Mesendoderm (in vitro differentiated cells): Measurements from ENCODE around the gene PTER.

ENCODE experiments used
- DNase-seq: peaks from one replicate; pipeline ENCODE4 v3.0.0; 2013
- H2AK5ac ChIP-seq: 2 replicates; pipeline ENCODE4 v1.6.1; 2013; ENCODE audit warnings: low read length, inconsistent platforms
- H2BK120ac ChIP-seq: 2 replicates; pipeline ENCODE4 v1.6.1; 2013; ENCODE audit warnings: low read depth, mild to moderate bottlenecking, low read length, moderate library complexity, mixed read lengths
- H2BK15ac ChIP-seq: replicated peaks from 2 replicates; pipeline ENCODE4 v1.6.1; 2013; ENCODE audit warnings: low read depth, mild to moderate bottlenecking, moderate library complexity
- H2BK5ac ChIP-seq: 2 replicates; pipeline ENCODE4 v1.6.1; 2013; ENCODE audit warnings: low read length, inconsistent platforms
- H3K18ac ChIP-seq: 2 replicates; pipeline ENCODE4 v1.6.1; 2013; ENCODE audit warnings: mild to moderate bottlenecking, low read length, mixed read lengths
- H3K23ac ChIP-seq: one replicate; pipeline ENCODE4 v1.6.1; 2013; ENCODE audit warnings: low read length
- H3K27ac ChIP-seq: 2 replicates; pipeline ENCODE4 v1.5.1; 2013; ENCODE audit warnings: low read depth, mild to moderate bottlenecking, inconsistent platforms, low read length, moderate library complexity
- H3K27me3 ChIP-seq: 2 replicates; pipeline ENCODE4 v1.6.1; 2013; ENCODE audit warnings: low read length, control low read depth, mild to moderate bottlenecking, inconsistent platforms; ENCODE audit not compliant: insufficient read depth, poor library complexity
- H3K36me3 ChIP-seq: 2 replicates; pipeline ENCODE4 v1.6.1; 2013; ENCODE audit warnings: low read length, inconsistent platforms; ENCODE audit not compliant: control insufficient read depth, insufficient read depth
- H3K4ac ChIP-seq: one replicate; pipeline ENCODE4 v1.6.1; 2013; ENCODE audit warnings: low read depth, mild to moderate bottlenecking, low read length, moderate library complexity
- H3K4me1 ChIP-seq: 2 replicates; pipeline ENCODE4 v1.6.1; 2013; ENCODE audit warnings: low read depth, low read length, inconsistent platforms; ENCODE audit not compliant: control insufficient read depth
- H3K4me2 ChIP-seq: 2 replicates; pipeline ENCODE4 v1.6.1; 2013; ENCODE audit warnings: low read length
- H3K4me3 ChIP-seq: 2 replicates; pipeline ENCODE4 v1.5.1; 2013; ENCODE audit warnings: mild to moderate bottlenecking, low read length
- H3K56ac ChIP-seq: one replicate; pipeline ENCODE4 v1.6.1; 2013; ENCODE audit warnings: low read length
- H3K79me1 ChIP-seq: 2 replicates; pipeline ENCODE4 v1.6.1; 2013; ENCODE audit warnings: low read length, inconsistent platforms
- H3K79me2 ChIP-seq: 2 replicates; pipeline ENCODE4 v1.6.1; 2013; ENCODE audit warnings: mild to moderate bottlenecking, low read length; ENCODE audit not compliant: control insufficient read depth, insufficient read depth
- H3K9ac ChIP-seq: 2 replicates; pipeline ENCODE4 v1.6.1; 2013; ENCODE audit warnings: low read length, inconsistent platforms
- H4K5ac ChIP-seq: one replicate; pipeline ENCODE4 v1.6.1; 2013; ENCODE audit warnings: low read length
- H4K8ac ChIP-seq: one replicate; pipeline ENCODE4 v1.6.1; 2013; ENCODE audit warnings: low read depth, mild to moderate bottlenecking, control low read depth, low read length, moderate library complexity
- WGBS: extraction: QIAGEN DNeasy Blood & Tissue Kit; methylation state at CpG from one replicate; pipeline ENCODE4 v1.1.7; 2013; ENCODE audit warnings: low lambda C conversion rate, missing lambda C conversion rate; ENCODE audit not compliant: insufficient coverage; ENCODE audit errors: extremely low coverage; 5-methylcytosine and 5-hydroxymethylcytosine counted together

PTER gene

DNA sequence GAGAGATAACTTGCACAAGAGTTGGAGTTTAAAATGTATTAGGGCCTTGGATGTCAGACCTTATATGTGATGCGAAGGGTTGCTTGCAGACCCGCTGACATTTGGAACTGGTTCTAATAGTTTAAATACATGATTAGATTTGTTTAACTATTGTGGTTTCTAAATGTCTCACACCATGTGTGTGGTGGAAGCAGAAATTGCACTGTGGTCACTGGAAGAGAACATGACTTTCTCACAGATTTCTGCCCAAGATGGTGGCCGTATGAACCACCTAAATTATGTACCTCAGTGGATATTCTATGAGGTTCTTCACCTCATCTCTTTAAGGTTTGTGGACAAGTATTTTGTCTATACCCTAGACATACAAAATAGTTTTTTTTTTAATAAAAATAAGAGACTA is 93.0 kb downstream of the PTER start:
- H3K27me3 ChIP-seq, result no peaks in the 10 kb centered on the region
- no peak overlapping the region for H3K4me2 ChIP-seq

DNA sequence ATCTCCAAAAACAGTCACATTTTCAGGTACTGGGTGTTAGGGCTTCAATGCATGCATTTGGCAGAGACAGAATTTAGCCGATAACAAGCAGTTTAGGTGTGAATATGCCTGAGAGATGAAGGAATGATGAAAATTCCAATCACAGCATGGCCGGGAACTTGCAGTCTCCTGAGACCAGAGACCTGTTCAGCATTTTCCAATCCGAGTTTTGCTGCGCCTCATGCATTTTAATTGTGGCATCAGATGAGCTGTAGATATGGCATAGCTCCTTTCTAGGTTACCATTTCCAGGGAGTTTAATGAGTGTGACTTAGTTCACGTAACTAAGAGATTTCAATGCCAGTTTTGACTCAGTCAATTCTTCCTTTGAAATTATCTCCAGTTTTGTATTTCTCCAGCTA is 99.3 kb downstream of the PTER start:
- Histone ChIP-seq H3K23ac (no peak overlapping the region), H4K5ac (no peak overlapping the region), H3K4me1 (no peaks in the 10 kb centered on the region), H3K4me2 (no peak overlapping the region), H3K27ac (no peak overlapping the region), H3K9ac (no peak overlapping the region), H2AK5ac (no peak overlapping the region), H3K18ac (no peak overlapping the region), H2BK5ac (no peak overlapping the region), H3K4me3 (no peak overlapping the region), H2BK120ac (no peak overlapping the region), H3K4ac (no peak overlapping the region), H3K36me3 (no peaks in the 10 kb centered on the region), H3K79me2 (no peaks in the 10 kb centered on the region), H2BK15ac (no peak overlapping the region), H3K79me1 (no peaks in the 10 kb centered on the region), H3K27me3 (no peaks in the 10 kb centered on the region), H3K56ac (no peak overlapping the region), H4K8ac (no peak overlapping the region)
- DNase-seq, result no peak
- WGBS, result no CpG with 5 or more reads among the region's 5 CpGs

More for the DNA sequence above, 93.0 kb downstream of the PTER start:
- Histone ChIP-seq H2BK5ac (no peak overlapping the region), H3K79me2 (no peaks in the 10 kb centered on the region), H3K18ac (no peak overlapping the region), H2AK5ac (no peak overlapping the region), H3K4me3 (no peak overlapping the region), H3K9ac (no peak overlapping the region), H3K56ac (no peak overlapping the region), H3K36me3 (no peaks in the 10 kb centered on the region), H2BK15ac (no peak overlapping the region), H4K5ac (no peak overlapping the region), H3K4ac (no peak overlapping the region), H3K23ac (no peak overlapping the region), H3K27ac (no peak overlapping the region), H3K79me1 (no peaks in the 10 kb centered on the region), H4K8ac (no peak overlapping the region), H3K4me1 (no peaks in the 10 kb centered on the region), H2BK120ac (no peak overlapping the region)
- no peak for DNase-seq
- WGBS, result no CpG with 5 or more reads among the region's 3 CpGs

DNA sequence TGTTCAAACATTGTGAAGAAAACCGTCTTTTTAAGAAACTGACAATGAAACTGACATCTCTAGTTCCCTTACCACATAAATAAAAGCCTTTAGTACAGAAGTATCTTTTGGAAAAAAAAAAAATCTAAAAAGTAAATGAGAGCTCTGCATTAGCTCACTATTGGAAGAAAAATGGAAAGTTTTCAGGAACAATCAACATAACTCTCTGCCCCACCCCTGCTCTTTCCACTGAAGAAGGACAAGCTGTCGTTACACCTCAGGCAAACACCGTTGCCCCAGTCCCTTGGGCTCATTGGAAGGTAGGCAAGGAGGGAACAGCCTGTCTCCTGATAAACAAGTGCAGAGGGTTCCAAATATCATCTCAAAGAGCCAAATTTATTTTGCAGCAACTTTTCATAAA is 107.3 kb downstream of the PTER start:
- Histone ChIP-seq H3K4ac (no peak overlapping the region), H4K8ac (no peak overlapping the region), H3K79me2 (no peaks in the 10 kb centered on the region), H4K5ac (no peak overlapping the region), H2BK15ac (no peak overlapping the region), H2AK5ac (no peak overlapping the region), H3K18ac (no peak overlapping the region), H3K27ac (no peak overlapping the region), H3K79me1 (no peaks in the 10 kb centered on the region), H3K23ac (no peak overlapping the region), H3K9ac (no peak overlapping the region), H2BK120ac (no peak overlapping the region), H2BK5ac (no peak overlapping the region), H3K56ac (no peak overlapping the region), H3K4me3 (no peak overlapping the region), H3K4me1 (no peaks in the 10 kb centered on the region), H3K27me3 (no peaks in the 10 kb centered on the region), H3K4me2 (no peak overlapping the region), H3K36me3 (no peaks in the 10 kb centered on the region)
- no peak for DNase-seq
- no CpG with 5 or more reads among the region's 3 CpGs for WGBS

DNA sequence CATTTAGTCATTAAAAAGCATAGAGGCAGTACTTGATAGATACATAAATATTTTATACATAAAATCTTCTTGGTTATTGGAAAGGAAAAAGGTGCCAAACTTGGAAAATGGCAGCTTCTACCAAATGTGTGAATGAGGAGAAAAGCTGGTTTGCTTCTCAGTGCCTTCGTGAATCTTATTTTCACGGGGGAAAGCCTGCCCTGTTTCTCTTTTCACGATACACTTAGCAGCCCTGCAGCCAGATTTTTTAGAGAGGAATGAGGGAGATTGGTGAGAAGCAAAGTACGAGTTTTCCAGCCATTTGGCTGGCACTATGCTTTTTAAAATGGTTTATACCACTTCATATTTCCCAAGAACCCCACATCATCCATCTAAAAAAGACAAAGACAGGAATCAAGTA is 107.8 kb downstream of the PTER start:
- H2BK120ac ChIP-seq, result no peak overlapping the region
- H3K36me3 ChIP-seq, result no peaks in the 10 kb centered on the region
- H3K23ac ChIP-seq, result no peak overlapping the region
- H4K5ac ChIP-seq, result no peak overlapping the region
- DNase-seq, result no peak
- H3K4me2 ChIP-seq, result no peak overlapping the region
- no peak overlapping the region for H3K18ac ChIP-seq
- no peak overlapping the region for H3K27ac ChIP-seq
- no peaks in the 10 kb centered on the region for H3K79me1 ChIP-seq
- no peak overlapping the region for H2BK15ac ChIP-seq
- no peak overlapping the region for H3K4me3 ChIP-seq
- no peak overlapping the region for H2BK5ac ChIP-seq
- no peak overlapping the region for H4K8ac ChIP-seq
- H3K56ac ChIP-seq, result no peak overlapping the region
- no peaks in the 10 kb centered on the region for H3K27me3 ChIP-seq
- H3K9ac ChIP-seq, result no peak overlapping the region
- no peaks in the 10 kb centered on the region for H3K79me2 ChIP-seq
- no CpG with 5 or more reads among the region's 4 CpGs for WGBS
- H3K4ac ChIP-seq, result no peak overlapping the region
- no peak overlapping the region for H2AK5ac ChIP-seq
- no peaks in the 10 kb centered on the region for H3K4me1 ChIP-seq

DNA sequence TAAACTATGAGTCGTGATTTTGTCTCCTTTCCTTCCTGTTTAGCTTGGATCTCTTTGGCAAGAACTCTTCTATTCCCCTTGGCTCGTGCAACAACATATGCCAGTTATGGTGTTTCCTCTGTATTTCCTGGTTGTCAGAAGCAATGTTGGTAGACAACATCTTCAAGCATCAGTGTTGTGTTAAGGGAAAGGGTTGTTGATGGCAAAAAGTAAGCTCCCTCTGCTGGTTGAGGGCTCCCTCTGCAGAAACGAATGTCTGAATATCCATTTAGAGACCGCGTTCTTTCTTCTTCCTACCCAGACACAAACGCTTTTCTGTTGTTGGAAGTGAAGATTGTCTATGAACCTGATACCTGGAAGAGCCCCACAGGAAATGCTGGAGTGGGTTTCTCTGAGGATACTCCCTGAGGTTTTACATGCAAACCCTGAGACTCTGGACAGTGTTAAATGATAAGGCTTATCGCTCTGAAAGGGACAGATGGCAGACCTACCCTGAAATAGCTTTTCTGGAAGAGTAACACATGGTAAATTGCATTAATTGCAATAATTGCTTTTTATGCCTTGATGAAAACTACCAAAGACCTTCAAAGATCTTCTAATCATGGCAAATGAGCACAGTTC is 108.4 kb downstream of the PTER start:
- H3K36me3 ChIP-seq, result no peaks in the 10 kb centered on the region
- no peak overlapping the region for H3K23ac ChIP-seq
- H3K4me2 ChIP-seq, result no peak overlapping the region
- no peak overlapping the region for H3K4me3 ChIP-seq
- H4K5ac ChIP-seq, result no peak overlapping the region
- no peak overlapping the region for H3K27ac ChIP-seq
- no peak overlapping the region for H3K56ac ChIP-seq
- no peak overlapping the region for H2BK5ac ChIP-seq
- H3K18ac ChIP-seq, result no peak overlapping the region
- no peak overlapping the region for H3K9ac ChIP-seq
- no peak overlapping the region for H2BK120ac ChIP-seq
- no peaks in the 10 kb centered on the region for H3K79me1 ChIP-seq
- no peak overlapping the region for H2BK15ac ChIP-seq
- H3K79me2 ChIP-seq, result no peaks in the 10 kb centered on the region
- no peaks in the 10 kb centered on the region for H3K27me3 ChIP-seq
- H3K4ac ChIP-seq, result no peak overlapping the region
- peak; percentile 59 for DNase-seq
- no peaks in the 10 kb centered on the region for H3K4me1 ChIP-seq
- H4K8ac ChIP-seq, result no peak overlapping the region
- WGBS, result no CpG with 5 or more reads among the region's 7 CpGs
- no peak overlapping the region for H2AK5ac ChIP-seq

DNA sequence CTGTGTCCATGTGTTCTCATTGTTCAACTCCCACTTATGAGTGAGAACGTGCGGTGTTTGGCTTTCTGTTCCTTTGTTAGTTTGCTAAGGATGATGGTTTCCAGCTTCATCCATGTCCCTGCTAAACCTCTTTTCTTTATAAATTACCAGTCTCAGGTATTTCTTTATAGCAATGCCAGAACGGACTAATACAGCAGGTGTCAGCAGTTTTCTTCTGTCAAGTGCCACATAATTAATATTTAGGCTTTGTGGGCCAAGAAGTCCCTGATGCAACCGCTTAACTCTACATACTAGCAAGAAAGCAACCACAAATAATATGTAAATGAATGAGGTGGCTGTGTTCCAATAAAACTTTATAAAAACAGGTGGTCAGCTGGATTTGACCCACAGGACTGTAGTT is 111.2 kb downstream of the PTER start:
- no peak overlapping the region for H3K4me3 ChIP-seq

More for the DNA sequence above, 111.2 kb downstream of the PTER start:
- no peak overlapping the region for H3K4ac ChIP-seq
- H2AK5ac ChIP-seq, result no peak overlapping the region
- no peak overlapping the region for H4K5ac ChIP-seq
- no peak overlapping the region for H3K23ac ChIP-seq
- H3K79me1 ChIP-seq, result no peaks in the 10 kb centered on the region
- H3K4me1 ChIP-seq, result no peaks in the 10 kb centered on the region
- no peak overlapping the region for H4K8ac ChIP-seq
- DNase-seq, result no peak
- no peak overlapping the region for H3K9ac ChIP-seq
- no peak overlapping the region for H2BK5ac ChIP-seq
- no peaks in the 10 kb centered on the region for H3K36me3 ChIP-seq
- no peak overlapping the region for H2BK120ac ChIP-seq
- no peak overlapping the region for H3K27ac ChIP-seq
- no peak overlapping the region for H3K4me2 ChIP-seq
- H3K79me2 ChIP-seq, result no peaks in the 10 kb centered on the region
- no CpG with 5 or more reads among the region's 4 CpGs for WGBS
- no peak overlapping the region for H3K18ac ChIP-seq
- H3K56ac ChIP-seq, result no peak overlapping the region
- no peaks in the 10 kb centered on the region for H3K27me3 ChIP-seq
- no peak overlapping the region for H2BK15ac ChIP-seq
